ENCODE measurements around the gene KLRF2.

KLRF2 gene

GRCh38 chr12:9910716-9911421 is 29.6 kb downstream of the KLRF2 start:
- H3K27ac ChIP-seq (replicated peaks): no peak overlapping the region
- H3K27me3 ChIP-seq (ENCODE audit: insufficient read depth, poor library complexity, severe bottlenecking): no peaks in the 10 kb centered on the region
- no peak for DNase-seq (ENCODE audit: low read depth in 1 of 2, low spot score in 1 of 2)

DNA sequence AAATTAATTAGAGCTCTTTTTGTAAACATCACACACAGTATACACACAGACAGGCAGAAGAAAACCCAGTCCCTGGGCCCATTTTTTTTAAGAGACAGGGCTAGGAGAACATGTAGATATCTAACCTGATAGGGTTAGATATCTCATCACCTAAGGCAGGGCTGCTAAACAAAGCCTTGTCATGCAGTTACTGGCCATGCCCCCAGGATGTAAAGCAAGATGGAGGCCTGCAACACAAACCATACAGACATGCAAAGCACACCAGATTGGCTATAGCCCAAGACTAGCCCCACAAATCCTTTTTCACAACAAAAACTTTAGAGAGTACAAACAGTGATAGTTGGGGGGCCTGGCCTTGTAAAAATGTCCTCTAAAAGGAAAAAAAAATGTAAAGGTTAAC is 30.4 kb downstream of the KLRF2 start:
- no peak overlapping the region for H3K4me3 ChIP-seq (replicated peaks; ENCODE audit: insufficient read depth, low read length)
- DNase-seq (ENCODE audit: low read depth in 1 of 2, low spot score in 1 of 2): no peak
- H3K27ac ChIP-seq (replicated peaks): no peak overlapping the region
- no peak for TF ChIP-seq SPI1 (IDR thresholded peaks at IDR 0.05; ENCODE audit: borderline replicate concordance, low read depth)
- no peak for TF ChIP-seq GABPA (IDR thresholded peaks at IDR 0.05; ENCODE audit: low read depth)
- no peaks in the 10 kb centered on the region for H3K27me3 ChIP-seq (ENCODE audit: insufficient read depth, poor library complexity, severe bottlenecking)

More at GRCh38 chr12:9910716-9911421, 29.6 kb downstream of the KLRF2 start:
- TF ChIP-seq REST (IDR thresholded peaks at IDR 0.05; ENCODE audit: insufficient replicate concordance, low read depth): no peak
- no peak for TF ChIP-seq CTCF (IDR thresholded peaks at IDR 0.05; ENCODE audit: insufficient read depth, low read length)
- no peak for TF ChIP-seq GABPA (IDR thresholded peaks at IDR 0.05; ENCODE audit: low read depth)
- TF ChIP-seq SPI1 (IDR thresholded peaks at IDR 0.05; ENCODE audit: borderline replicate concordance, low read depth): no peak
- no peak for TF ChIP-seq POLR2AphosphoS5 (IDR thresholded peaks at IDR 0.05; ENCODE audit: low read depth)
- no peak overlapping the region for H3K4me3 ChIP-seq (replicated peaks; ENCODE audit: insufficient read depth, low read length)

DNA sequence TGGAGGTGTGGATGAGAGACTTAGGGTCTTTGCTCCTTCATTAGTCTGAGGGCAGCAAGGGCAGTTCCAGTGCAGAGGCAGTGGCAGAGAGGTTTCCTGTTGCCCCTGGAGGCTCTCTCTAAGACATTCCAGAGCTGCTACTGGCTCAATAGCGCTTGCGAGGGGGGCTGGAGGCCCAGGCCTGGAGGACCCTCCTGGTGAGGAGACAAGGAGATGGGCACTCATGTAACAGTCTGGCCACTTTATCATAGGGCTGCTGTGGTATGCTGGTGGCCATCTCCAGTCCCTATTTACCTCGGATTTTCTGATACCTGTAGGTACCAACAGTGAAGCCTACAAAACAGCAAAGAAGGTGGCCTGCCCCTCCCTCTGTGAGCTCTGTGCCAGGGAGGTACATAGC is 38.2 kb downstream of the KLRF2 start:
- Histone ChIP-seq H3K27me3 (ENCODE audit: insufficient read depth, poor library complexity, severe bottlenecking) (no peaks in the 10 kb centered on the region), H3K4me3 (replicated peaks; ENCODE audit: insufficient read depth, low read length) (no peak overlapping the region), H3K27ac (replicated peaks) (no peak overlapping the region)
- no peak for DNase-seq (ENCODE audit: low read depth in 1 of 2, low spot score in 1 of 2)
- no peak for TF ChIP-seq CTCF (IDR thresholded peaks at IDR 0.05; ENCODE audit: insufficient read depth, low read length)
- TF ChIP-seq SPI1 (IDR thresholded peaks at IDR 0.05; ENCODE audit: borderline replicate concordance, low read depth): no peak
- TF ChIP-seq REST (IDR thresholded peaks at IDR 0.05; ENCODE audit: insufficient replicate concordance, low read depth): no peak
- TF ChIP-seq GABPA (IDR thresholded peaks at IDR 0.05; ENCODE audit: low read depth): no peak
- no peak for TF ChIP-seq POLR2AphosphoS5 (IDR thresholded peaks at IDR 0.05; ENCODE audit: low read depth)

DNA sequence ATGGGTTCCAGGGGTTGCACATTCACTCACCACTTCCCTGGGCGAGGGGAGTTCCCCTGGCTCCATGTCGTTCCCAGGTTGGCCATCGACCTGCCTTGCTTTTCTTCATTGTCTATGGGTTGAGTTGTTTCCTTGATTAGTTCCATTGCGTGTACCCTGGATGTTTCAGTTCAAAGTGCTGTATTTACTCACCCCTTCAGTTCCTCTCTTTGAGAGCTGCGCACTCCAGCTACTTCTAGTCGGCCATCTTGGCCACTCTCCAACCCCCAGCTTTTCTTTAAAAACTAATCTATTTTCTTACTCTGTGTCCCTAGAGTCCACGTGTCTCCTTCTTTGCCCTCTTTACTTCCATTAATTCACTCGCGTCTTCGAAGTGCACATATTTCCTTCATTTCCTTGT is 39.2 kb downstream of the KLRF2 start:
- no peak for DNase-seq (ENCODE audit: low read depth in 1 of 2, low spot score in 1 of 2)
- TF ChIP-seq POLR2AphosphoS5 (IDR thresholded peaks at IDR 0.05; ENCODE audit: low read depth) (no peak), GABPA (IDR thresholded peaks at IDR 0.05; ENCODE audit: low read depth) (no peak)
- no peaks in the 10 kb centered on the region for H3K27me3 ChIP-seq (ENCODE audit: insufficient read depth, poor library complexity, severe bottlenecking)
- no peak overlapping the region for H3K27ac ChIP-seq (replicated peaks)
- H3K4me3 ChIP-seq (replicated peaks; ENCODE audit: insufficient read depth, low read length): no peak overlapping the region

GRCh38 chr12:9922429-9922828 is 41.1 kb downstream of the KLRF2 start:
- H3K27me3 ChIP-seq (ENCODE audit: insufficient read depth, poor library complexity, severe bottlenecking): no peaks in the 10 kb centered on the region
- TF ChIP-seq GABPA (IDR thresholded peaks at IDR 0.05; ENCODE audit: low read depth) (no peak), CTCF (IDR thresholded peaks at IDR 0.05; ENCODE audit: insufficient read depth, low read length) (no peak), SPI1 (IDR thresholded peaks at IDR 0.05; ENCODE audit: borderline replicate concordance, low read depth) (no peak), POLR2AphosphoS5 (IDR thresholded peaks at IDR 0.05; ENCODE audit: low read depth) (no peak), REST (IDR thresholded peaks at IDR 0.05; ENCODE audit: insufficient replicate concordance, low read depth) (no peak)
- no peak overlapping the region for H3K27ac ChIP-seq (replicated peaks)
- no peak overlapping the region for H3K4me3 ChIP-seq (replicated peaks; ENCODE audit: insufficient read depth, low read length)
- no peak for DNase-seq (ENCODE audit: low read depth in 1 of 2, low spot score in 1 of 2)

Measured in HL-60 (cell line).